Loucy (cell line): ENCODE data around the gene TAF11L3.

ENCODE experiments used
- CTCF ChIP-seq: fragments of 200-600 bp; sonication (generic); conservative IDR thresholded peaks from 2 replicates; pipeline ENCODE4 v1.5.1; 2014; ENCODE audit warnings: mild to moderate bottlenecking, antibody characterized with exemption, low read length
- EZH2phosphoT487 ChIP-seq: fragments of 200-600 bp; IDR thresholded peaks from 2 replicates; pipeline ENCODE4 v1.6.1; 2018; ENCODE audit warnings: antibody characterized with exemption, mild to moderate bottlenecking, moderate library complexity, borderline replicate concordance

GRCh38 chr5:17487174-17487512 is 31.0 kb upstream of the TAF11L3 start:
- TF ChIP-seq CTCF (no peak), EZH2phosphoT487 (no peak)
